Upper lobe of right lung (tissue), 1 donor: ENCODE data around the gene MAPK8IP1. TPM values are rescaled to one million over a fixed set of nuclear protein-coding genes. Genes with fewer than 3 reads are reported as not detected.

Experiments
- ATAC-seq: fragments of 200-7000 bp; cut with Tn5 transposase; one replicate; pipeline ENCODE4 v1.9.1; 2020; ENCODE audit warnings: mild to moderate bottlenecking, moderate library complexity
- DNase-seq: peaks from one replicate; pipeline ENCODE4 v3.0.0-alpha.2; 2020
- H3K27ac ChIP-seq: fragments of 200-600 bp; one replicate; pipeline ENCODE4 v1.8.0; 2022
- H3K27me3 ChIP-seq: fragments of 200-600 bp; one replicate; pipeline ENCODE4 v1.8.0; 2022; ENCODE audit warnings: mild to moderate bottlenecking
- H3K36me3 ChIP-seq: fragments of 200-600 bp; one replicate; pipeline ENCODE4 v1.8.0; 2022
- H3K4me1 ChIP-seq: fragments of 200-600 bp; one replicate; pipeline ENCODE4 v1.8.0; 2022
- H3K4me3 ChIP-seq: fragments of 200-600 bp; one replicate; pipeline ENCODE4 v1.8.0; 2022; ENCODE audit warnings: mild to moderate bottlenecking
- H3K9me3 ChIP-seq: fragments of 200-600 bp; one replicate; pipeline ENCODE4 v1.8.0; 2022
- CTCF ChIP-seq: fragments of 200-600 bp; IDR thresholded peaks from one replicate; pipeline ENCODE4 v1.8.0; 2022; ENCODE audit warnings: antibody characterized with exemption
- intact Hi-C: fragments of 100-400 bp; cut with DNase I; formaldehyde crosslinking; loops from one replicate; pipeline ENCODE4 v1.11.0; 2022
- total RNA-seq: library from RNA; stranded (reverse); fragmentation: NEBNext Ultra II Directional; extraction: Animal tissue kit (Norgen Biotek cat#: 25700); gene quantifications from one replicate; pipeline ENCODE4 v1.2.1, GENCODE V29; 2021
- donor health status: DM: no; HTN: yes; CAD: no; lungs with severe emphysema.

Gene MAPK8IP1
- total RNA-seq, 1 donor from 2014 or later = 6.4 TPM

DNA sequence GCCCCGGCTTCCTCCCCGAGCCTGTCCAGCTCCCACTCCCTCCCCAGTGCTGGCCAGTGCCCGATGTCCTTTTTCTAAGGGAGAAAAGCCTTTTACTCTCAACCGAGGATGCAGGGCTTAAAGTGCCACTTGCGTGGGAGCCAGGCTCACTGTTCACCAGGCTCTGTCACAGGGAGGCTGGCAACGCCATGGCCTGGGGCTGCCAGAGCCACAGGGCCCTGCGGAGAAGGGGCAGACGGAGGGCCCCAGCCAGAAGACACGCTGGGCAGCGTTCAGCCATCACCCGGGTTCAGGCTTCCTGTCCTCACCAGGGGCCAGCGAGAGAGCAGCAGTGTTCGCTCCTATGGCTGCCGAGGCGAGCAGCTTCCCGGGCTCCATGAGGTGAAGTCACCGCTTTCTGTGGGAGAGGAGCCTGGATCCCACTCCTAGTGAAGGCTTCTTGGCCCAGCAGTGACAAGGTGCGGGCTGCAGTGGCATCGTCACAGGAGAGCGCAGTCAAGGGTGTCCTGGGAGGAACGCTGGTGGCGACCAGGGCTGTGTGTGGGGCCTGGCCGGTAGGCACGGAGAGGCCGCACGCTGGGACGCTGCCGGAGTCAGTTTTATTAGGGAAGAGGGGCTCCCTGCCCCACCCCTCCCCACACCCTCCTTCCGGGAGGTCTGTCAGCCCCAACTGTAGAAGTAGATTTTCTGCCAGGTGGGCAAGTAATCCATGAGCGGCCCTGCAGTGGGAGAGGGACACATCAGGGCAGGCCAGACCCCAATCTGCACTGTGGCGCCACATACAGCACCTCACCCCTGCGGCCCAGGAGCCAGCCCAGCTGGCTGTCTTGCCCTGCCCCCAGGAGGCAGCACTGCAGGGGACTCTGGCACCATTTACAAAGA lies 24.4 kb downstream of the MAPK8IP1 start:
- intact Hi-C loops = no loop called here
- DNase-seq (no peak), ATAC-seq (no peak)
- peaks cover 59% of the 10 kb centered on the region for H3K36me3 ChIP-seq
- H3K4me1 ChIP-seq = no peaks in the 10 kb centered on the region
- H3K27ac ChIP-seq = no peak overlapping the region
- TF ChIP-seq CTCF = no peak
- H3K4me3 ChIP-seq = no peak overlapping the region
- H3K27me3 ChIP-seq = no peaks in the 10 kb centered on the region
- H3K9me3 ChIP-seq = no peaks in the 10 kb centered on the region

- intact Hi-C loops = no loop called here
- no peak for ATAC-seq
- H3K27me3 ChIP-seq = no peaks in the 10 kb centered on the region
- no peak overlapping the region for H3K27ac ChIP-seq
- no peak for TF ChIP-seq CTCF
- no peaks in the 10 kb centered on the region for H3K9me3 ChIP-seq
- H3K4me1 ChIP-seq = no peaks in the 10 kb centered on the region
- DNase-seq = no peak
- peaks cover 67% of the 10 kb centered on the region for H3K36me3 ChIP-seq
- no peak overlapping the region for H3K4me3 ChIP-seq
Measured at GRCh38 chr11:45910623-45911022, 25.2 kb downstream of the MAPK8IP1 start.

DNA sequence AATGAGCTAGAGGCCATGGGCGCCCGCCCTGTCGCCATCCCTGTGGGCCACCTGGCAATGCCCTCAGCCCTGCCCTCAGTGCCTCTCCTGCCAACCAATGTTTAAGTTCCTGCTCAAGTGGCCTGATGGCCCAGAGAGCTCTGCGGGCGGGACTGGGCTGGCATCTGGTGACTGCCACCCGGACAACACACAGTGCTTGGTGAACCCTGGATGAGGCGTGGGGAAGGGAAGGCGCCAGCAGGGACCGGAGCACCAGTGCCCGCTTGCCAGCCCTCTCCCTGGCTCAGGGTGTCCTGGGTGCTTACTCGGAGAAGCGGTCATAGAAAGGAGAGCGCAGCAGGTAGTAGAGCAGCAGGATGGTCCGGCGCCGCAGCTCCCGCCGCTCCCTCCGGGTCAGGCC lies 28.1 kb downstream of the MAPK8IP1 start:
- TF ChIP-seq CTCF = no peak
- no peak overlapping the region for H3K4me3 ChIP-seq
- DNase-seq (no peak), ATAC-seq (no peak)
- H3K27me3 ChIP-seq = no peaks in the 10 kb centered on the region
- no peaks in the 10 kb centered on the region for H3K9me3 ChIP-seq
- peaks cover 9% of the 10 kb centered on the region for H3K4me1 ChIP-seq
- intact Hi-C loops = no loop called here
- H3K36me3 ChIP-seq = peaks cover 71% of the 10 kb centered on the region
- H3K27ac ChIP-seq = no peak overlapping the region

DNA sequence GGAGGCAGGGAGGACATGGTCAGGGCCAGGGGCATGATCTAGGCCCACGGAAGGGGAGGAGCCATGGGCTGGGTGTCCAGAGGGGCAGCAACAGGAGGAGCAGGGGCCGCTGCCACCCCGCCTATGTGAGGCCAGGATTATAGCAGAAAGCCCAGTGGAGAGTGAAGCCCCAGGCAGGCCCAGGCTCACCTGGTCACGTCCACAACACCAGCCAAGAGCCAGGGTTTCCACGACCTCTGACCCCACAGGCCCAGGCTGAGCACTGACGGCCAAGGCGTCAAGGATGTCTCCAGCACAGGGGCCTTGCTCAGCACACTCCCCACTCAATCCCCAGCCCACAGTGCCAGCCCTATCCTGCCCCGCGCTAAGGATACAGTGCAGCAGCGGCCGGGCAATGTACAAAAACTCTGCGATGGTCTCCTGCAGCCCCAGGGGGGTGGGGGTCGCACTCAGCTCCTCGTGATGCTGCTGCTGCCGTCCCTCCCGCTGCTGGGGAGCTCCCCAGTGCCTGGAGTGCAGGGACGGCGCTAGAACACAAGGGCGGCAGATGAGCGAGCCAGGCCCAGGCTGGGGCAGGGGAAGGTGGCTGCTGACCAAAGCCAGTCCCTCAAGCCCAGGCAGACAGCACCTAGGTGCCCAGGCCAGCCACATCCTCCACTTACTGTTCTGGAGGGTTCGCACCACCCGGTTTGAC lies 28.6 kb downstream of the MAPK8IP1 start:
- ATAC-seq (no peak), DNase-seq (no peak)
- intact Hi-C loops = no loop called here
- TF ChIP-seq CTCF = no peak
- Histone ChIP-seq H3K4me1 (peaks cover 9% of the 10 kb centered on the region), H3K9me3 (no peaks in the 10 kb centered on the region), H3K4me3 (no peak overlapping the region), H3K27me3 (no peaks in the 10 kb centered on the region), H3K27ac (no peak overlapping the region), H3K36me3 (peaks cover 70% of the 10 kb centered on the region)

DNA sequence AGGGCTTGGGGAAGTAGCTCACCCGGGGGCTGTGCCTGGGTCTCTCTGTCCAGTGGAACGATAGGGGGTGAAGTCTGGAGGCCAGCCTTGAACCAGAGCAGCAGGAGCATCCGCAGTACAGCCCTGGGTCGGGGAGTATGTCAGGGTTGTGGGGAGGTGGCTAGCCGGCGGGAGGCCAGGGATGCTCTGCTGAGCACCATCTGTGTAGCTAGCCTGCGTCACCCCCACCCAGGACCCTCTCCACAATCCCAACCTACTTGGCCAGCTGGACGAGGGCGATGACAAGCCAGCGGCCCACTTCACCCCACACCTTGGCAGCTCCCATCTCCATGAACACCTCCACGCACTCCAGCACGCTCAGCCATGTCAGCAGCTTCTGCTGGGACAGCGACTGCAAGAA lies 30.0 kb downstream of the MAPK8IP1 start:
- Histone ChIP-seq H3K27ac (no peak overlapping the region), H3K27me3 (no peaks in the 10 kb centered on the region), H3K4me3 (no peak overlapping the region), H3K4me1 (peaks cover 9% of the 10 kb centered on the region), H3K9me3 (no peaks in the 10 kb centered on the region), H3K36me3 (peaks cover 56% of the 10 kb centered on the region)
- ATAC-seq = no peak
- TF ChIP-seq CTCF = no peak
- intact Hi-C loops = no loop called here
- DNase-seq = no peak
